Uterus (tissue), 2 donors: ENCODE data around the gene DYNC1LI2.

Source experiments
- CTCF ChIP-seq, 4 experiments: fragments of 200-600 bp in 2 of 4; fragments of 450-650 bp in 2 of 4; sonication (generic) in 2 of 4; IDR thresholded peaks; one replicate each; pipeline ENCODE4 v1.5.1; 2016 to 2019; ENCODE audit warnings: antibody characterized with exemption in 4 of 4, mild to moderate bottlenecking in 2 of 4, moderate library complexity in 1 of 4
- POLR2A ChIP-seq, 2 donors: fragments of 450-650 bp; IDR thresholded peaks; one replicate each; pipeline ENCODE4 v1.6.1; 2016; ENCODE audit warnings: antibody characterized with exemption in 2 of 2, mild to moderate bottlenecking in 1 of 2, moderate library complexity in 1 of 2

- TF ChIP-seq CTCF (IDR thresholded peaks at IDR 0.05) (no peak), POLR2A (IDR thresholded peaks at IDR 0.05) (no peak)
These were observed 35.1 kb upstream of the DYNC1LI2 start for GRCh38 chr16:66786551-66786950.
